IPS DF 4.7 (cell line): ENCODE measurements around the gene RGMA.
A peak's percentile ranks its signal among the peaks of the same experiment; 100 is the strongest.
"Not testable (repeated sequence)": the region's sequence is repeated elsewhere in the genome, so short reads cannot be mapped to it uniquely, and the experiment has no call there.

Source experiments
- DNase-seq: peaks from one replicate; pipeline ENCODE4 v3.0.0-alpha.2; 2013; ENCODE audit warnings: low spot score; ENCODE audit errors: extremely low read depth

Gene RGMA

DNA sequence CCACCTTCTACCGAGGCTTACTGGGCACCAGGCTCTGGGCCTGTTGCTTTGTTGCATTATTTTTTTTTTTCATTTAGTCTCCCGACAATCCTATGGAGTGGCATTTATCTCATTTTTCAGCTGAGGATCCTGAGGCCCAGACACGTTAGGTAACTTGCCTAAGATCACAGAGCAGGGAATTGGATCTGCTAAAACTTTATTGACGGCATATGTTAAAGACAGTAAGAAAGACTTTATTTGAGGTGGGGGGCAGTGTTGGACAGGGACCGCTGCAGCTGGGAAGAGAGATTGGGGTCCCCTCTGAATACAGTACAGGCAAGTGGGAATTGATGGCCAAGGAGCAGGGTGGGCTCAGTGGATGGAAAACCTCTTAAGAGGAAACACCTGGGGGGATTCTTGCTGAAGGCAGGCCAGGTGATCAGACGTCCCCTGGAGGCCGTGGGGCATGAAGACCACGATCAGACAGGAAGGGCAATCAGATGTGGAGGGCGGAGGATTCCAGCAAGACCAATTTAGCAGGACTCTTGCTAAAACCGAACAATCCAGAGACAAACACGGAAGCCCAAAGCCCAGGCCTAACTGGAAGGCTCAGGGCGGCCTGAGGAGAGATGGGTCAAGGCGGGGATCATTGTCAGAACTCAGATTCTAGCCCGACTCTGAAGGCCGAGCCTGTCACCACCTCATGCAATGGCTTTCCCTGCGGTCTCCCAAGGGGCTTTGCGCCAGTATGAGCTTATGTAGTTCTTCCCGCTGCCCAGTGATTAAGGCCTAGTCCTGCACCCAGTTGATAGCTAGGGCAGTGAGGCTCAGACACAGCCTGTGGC is 53.7 kb downstream of the RGMA start:
- DNase-seq: no peak

DNA sequence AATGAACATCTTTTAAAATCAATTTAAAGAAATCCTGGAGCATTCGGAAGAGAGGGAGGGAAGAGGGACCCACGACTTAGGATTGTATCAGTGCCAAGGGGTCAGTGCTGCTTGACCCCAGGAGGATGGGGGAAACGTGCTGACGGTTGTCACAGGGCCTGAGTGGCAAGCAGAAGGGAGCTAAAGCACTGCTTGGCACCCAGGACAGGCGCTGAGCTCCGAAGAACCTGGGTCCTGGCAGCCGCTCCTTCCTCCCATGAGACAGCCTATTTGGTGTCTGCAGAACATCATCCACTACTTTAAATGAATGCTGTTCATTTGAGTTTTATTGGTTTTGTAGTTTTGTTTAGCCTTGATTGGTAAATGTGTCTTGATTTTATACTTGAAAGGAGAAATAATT is 54.5 kb downstream of the RGMA start:
- DNase-seq: no peak

DNA sequence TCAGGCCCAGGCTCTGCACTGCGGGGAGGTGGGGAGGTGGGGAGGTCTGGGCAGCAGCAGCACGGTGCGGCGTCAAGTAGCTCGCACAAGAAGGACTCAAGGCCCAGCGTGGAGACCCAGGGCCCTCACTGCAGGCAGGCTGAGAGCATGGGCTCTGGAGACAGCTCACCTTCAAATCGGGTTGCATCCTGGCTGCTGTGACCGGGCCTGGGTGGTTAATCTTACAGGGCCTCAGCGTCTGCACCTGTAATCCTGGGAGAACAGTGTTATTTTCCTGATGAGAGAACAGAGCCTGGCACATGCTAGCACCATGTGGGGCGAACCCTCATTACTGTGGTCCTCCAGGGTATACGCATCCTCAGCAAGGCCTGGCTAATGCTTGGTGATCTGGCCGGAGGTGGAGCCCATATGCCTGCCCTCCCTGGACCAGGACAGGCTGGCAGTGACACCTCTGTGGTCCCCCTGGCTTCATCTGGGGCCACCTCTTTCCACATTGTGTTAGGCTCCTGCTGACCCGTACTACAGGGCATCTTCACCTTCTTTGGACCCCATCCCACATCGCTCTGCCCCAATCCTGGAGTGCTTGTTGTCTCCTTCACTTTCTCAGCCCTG is 55.5 kb downstream of the RGMA start:
- DNase-seq: no peak

DNA sequence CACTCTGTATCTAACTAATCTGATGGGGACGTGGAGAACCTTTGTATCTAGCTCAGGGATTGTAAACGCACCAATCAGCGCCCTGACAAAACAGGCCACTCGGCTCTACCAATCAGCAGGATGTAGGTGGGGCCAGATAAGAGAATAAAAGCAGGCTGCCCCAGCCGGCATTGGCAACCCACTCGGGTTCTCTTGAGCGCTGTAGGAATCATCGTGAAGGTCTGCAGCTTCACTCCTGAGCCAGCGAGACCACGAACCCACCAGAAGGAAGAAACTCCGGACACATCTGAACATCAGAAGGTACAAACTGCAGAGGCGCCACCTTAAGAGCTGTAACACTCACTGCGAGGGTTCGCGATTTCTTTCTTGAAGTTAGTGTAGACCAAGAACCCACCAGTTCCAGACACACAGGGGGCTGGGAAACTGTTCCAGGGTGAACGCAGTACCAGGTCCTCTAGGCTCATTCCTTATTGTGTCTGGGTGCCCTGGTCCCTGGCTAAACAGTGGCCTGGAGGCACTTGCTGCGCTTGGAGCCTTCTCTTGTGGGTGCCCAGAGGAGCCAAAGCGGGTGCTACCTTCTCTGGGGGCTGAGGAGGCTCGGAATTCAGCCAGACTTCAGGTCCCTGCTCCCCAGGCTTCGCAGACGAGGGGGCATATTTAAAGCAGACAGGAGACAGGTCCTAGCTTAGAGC is 56.4 kb downstream of the RGMA start:
- DNase-seq: not testable (repeated sequence)

DNA sequence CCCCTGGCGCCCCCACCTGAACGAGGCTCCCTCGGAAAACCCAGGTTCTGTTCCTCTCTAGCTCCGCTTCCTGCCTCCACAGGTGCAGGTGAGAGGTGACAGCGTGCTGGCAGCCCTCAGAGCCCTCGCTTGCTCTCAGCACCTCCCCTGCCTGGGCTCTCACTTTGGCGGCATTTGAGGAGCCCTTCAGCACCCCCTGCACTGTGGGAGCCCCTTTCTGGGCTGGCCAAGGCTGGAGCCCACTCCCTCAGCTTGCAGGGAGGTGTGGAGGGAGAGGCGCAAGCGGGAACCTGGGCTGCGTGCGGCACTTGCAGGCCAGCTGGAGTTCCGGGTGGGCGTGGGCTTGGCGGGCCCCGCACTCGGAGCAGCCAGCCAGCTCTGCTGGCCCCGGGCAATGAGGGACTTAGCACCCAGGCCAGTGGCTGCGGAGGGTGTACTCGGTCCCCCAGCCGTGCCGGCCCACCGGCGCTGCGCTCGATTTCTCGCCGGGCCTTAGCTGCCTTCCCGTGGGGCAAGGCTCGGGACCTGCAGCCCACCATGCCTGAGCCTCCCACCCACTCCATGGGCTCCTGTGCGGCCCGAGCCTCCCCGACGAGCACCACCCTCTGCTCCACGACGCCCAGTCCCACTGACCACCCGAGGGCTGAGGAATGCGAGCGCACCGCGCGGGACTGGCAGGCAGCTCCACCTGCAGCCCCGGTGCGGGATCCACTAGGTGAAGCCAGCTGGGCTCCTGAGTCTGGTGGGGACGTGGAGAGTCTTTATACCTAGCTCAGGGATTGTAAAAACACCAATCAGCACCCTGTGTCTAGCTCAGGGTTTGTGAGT is 57.2 kb downstream of the RGMA start:
- DNase-seq: not testable (repeated sequence)

DNA sequence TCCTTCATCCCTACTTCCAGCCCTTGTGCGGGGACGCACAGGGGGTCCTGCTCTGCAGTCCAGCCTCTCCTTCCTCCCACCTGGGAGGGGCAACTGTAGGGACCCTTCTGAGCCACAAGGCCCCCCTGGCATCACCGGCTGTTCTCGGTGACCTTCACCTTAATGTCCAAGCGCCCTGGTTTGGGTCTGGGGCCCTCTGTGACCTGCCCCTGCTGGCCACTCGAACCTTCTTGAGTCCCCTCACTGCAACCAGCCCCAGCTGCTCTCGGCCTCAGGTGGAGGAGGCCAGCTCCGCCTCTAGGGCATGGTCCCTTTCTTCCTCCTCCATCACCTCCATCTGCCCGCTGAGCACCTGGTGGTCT is 57.9 kb downstream of the RGMA start:
- DNase-seq: no peak

DNA sequence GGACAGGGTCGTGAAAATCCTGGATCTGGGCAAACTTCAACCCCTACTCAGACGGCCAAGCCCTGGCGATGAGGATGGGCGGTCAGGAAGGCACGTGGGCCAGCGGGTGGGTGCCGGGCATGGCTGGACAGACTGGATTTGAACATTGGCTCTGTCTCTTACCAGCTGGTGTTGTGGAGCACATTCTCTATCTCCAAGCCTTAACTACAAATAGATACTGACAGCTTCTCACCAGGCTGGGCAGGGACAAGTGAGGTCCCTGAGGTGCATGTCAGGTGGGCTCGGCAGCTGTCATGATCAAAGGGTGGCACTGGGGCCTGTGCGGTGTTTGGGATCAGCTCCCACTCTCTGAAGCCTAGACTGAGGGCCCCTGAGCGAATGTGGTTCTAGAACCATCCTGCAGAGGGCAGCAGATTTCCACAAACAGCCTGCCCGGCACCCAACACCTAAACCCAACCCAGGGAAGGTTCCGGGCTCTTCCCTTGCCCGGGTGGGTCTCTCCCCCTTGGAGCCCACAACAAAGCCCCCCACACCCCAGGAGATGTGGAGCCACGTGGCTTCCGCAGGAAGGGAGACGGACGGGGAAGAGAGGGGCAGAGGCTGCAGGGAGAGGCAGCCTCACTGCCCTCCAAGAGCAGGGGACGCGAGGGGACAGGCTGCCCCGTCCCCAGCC is 58.4 kb downstream of the RGMA start:
- DNase-seq: peak; percentile 53

DNA sequence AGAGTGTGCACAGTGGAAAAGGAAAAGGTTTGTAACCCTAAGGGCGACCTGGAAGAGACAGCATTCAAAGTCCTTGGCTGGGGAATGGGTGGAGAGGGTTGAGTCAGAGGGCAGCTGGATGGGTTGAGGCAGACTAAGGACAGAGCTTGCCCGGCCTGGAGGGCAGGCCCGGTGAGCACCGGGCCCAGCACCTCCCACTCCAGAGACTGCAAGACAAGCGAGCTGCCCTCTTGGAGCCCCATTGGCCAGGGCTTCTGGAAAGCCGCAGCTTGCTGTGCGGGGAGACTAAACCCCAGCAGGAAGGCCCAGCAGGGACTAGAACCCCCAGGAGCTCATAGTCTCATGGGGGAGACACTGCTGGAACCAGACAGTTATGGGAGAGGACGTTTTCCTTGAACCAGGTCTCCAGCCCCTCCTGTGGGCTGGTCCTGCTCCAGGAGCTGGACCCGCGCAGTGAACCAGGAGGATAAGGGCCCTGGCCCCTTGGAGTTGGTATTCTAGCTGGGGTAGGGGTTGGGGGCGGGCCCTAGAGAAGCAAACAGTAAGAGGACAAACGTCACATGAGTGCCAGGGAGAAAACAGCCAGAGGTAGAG is 59.1 kb downstream of the RGMA start:
- DNase-seq: no peak

DNA sequence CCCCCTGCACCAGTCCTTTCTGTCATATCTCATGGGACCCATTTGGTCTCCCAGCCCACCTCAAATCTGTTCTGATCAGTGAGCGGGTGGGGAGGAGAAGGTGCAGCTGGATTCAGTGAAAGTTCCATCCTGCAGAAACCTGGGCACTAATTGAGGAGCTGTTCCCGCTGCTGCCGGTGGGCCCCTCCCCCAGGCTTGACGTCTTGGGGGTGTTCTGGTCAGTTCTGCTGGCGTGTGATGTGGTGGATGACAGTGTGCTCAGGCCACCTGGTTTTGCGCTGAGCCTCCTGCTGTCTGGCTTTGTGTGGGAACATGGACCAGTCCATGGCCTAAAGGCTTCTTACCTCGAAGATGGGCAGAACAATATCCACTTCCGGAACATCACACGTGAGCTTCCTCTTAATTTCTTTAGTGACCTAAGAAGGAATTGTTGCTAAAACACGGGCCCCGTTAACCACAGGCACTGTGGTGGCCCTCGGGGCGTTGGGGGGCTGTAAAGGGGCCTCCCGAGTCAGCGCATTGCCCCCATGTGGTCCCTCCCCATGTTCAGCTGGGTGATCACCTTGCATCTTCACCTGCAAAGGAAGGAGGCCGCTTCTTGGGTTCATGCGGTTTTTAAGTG is 59.7 kb downstream of the RGMA start:
- no peak for DNase-seq

DNA sequence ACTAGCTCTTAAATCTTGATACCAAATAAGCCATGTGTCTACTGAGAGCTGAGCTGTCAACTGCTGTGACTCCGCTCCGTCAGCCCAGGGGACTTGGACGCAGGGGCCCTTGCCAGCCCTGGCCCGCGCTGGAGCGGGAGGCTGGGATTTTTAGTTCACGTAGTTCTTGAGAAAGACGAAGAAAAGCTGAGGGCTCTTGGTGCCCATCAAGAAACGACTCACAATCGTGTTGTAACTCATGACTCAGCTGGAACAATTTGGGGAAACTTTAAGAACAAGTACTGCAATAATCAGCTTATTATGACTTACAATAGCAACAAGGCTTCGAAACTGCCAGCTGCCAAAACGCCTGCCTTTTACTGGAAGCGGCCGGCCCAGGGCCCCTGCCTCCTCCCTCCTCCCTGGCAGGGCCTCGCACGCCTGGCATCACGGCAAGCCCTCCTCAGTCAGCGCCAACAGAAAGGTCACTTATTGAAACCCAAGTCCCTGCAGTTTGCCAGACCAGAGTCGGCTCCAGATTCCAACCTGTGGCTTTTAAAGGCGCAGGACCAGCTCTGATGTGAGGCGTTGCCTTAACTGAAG is 60.3 kb downstream of the RGMA start:
- no peak for DNase-seq

DNA sequence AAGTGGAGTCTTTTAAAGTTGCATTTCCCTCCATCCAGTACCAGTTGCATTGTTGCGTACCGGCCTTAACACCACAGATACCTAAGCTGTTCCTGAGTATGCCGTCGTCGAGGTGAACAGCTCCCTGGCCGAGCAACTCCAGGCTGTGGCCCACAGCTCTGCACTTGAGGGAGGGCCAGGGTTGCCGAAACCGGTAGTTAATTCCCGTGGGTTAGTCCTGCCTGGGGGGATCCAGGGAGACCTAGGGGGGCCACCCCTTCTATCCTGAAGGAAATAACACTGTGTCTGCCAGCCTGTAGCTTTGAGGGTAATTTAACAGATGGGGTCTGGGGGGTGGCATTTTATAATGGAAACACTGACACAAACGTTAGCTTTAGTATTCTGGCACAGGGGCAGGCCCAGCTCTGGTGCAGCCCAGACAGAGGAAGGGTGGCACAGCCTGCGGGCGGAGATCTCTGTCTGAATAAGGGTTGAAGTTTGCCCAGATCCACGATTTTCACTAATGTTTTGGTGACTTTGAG is 60.8 kb downstream of the RGMA start:
- no peak for DNase-seq

DNA sequence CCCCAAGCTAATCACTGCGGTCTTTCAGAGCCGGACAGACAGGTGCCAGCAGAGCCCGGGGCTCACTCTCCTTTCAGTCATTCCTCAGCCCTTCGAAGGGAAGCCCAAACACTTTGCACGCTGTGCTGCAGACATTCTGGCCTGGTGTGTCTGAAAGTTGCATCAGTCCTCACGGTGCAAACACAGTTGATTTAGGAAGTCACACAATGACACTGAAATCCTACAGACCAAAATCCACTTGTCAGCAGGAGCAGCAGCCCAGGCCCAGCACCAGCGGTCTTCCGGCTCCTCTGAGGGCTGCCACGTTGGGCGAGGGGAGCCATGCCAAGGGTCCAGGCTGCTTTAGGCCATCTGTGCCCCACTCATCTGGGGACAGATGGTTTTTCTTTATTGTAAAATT is 61.6 kb downstream of the RGMA start:
- DNase-seq: no peak

DNA sequence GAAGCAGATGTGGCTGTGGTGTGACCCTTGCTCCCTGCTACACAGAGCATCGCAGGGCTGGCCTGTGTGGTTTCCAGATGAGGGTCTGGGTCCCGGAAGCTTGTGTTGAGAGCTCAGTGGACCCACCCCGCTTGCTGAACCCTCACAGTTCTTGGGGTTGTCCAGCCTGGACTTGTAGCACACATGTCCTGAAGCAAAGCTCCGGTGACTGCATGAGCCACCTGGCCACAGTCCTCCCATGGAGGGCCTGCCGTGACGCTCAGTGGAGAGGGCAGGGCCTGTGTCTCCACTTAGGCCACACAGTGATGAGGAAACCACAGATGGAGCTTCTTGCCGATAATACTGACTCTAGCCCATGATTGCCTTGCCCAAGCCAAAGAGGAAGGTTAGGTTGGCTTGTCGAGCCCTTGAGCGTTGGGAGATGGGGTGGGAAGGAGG is 62.6 kb downstream of the RGMA start:
- no peak for DNase-seq

DNA sequence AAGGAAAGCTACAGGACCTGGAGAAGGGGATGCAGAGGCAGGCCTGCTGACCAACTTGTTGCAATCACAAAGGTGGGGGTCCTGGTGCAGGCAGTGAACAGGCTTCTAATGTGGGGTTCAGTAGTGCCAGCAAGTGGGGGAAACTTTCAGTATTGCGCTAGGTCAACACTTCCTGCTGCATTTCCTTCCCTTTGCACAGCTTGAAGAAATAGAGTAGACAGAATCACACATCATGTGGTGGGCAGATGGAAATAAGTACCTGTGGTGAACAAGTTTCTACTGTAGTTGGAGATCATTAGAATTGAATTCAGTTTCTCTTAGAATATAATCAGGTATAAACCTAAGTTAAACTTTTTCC is 63.4 kb downstream of the RGMA start:
- no peak for DNase-seq

DNA sequence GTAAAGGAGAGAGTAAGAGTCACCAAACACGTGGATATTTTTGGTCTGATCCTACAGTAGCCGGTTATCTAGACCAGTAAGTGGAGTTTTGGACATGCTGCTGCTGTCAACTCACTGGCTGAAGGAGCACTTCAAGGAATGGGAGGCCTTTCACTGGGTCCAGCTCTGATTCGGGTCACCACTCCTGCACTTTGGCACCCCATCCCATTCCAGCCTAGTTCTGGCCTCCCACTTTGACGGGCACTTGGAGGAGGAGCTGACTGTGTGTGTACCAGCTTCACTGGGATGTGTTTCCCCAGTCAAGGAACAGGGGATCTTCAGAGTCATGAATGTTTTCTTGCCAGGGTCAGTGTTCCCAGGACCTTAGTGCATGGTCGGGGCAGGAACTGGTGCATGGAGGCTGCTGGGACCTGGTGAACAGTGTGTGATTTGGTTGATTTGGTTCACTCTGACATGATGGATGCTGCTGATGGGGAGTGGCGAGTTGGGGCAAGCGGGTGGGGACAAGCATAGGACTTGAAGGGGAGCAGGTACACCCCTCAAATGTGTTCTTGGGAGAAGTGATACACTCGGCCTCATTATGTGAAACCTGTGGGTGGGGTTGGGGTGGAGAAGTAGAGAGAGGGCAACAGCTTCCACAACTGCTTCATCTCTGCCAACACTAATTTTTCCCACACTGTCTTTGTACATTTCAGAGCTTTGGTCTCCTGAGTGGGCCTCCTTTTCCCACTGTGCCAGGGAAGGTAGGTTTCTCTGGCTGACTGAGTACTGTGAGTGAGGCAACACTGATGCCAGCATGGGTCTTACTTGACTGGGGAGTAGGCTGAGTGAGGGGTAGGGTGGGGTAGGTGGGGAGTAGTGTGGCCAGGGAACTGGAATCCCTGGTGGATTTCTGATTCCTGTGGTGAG is 64.0 kb downstream of the RGMA start:
- DNase-seq: no peak

DNA sequence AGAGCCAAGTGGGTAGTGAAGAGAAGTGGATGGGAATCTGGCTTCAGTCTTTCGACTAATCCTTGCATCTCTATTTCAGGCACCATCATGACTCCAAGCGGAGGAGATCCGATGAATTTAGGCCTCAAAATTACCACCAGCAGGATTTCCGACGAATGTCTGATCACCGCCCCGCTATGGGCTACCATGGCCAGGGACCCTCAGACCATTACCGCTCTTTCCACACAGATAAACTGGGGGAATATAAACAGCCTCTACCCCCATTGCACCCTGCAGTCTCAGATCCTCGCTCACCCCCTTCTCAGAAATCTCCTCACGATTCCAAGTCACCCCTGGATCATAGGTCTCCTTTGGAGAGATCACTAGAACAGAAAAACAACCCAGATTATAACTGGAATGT is 64.7 kb downstream of the RGMA start:
- DNase-seq: no peak

DNA sequence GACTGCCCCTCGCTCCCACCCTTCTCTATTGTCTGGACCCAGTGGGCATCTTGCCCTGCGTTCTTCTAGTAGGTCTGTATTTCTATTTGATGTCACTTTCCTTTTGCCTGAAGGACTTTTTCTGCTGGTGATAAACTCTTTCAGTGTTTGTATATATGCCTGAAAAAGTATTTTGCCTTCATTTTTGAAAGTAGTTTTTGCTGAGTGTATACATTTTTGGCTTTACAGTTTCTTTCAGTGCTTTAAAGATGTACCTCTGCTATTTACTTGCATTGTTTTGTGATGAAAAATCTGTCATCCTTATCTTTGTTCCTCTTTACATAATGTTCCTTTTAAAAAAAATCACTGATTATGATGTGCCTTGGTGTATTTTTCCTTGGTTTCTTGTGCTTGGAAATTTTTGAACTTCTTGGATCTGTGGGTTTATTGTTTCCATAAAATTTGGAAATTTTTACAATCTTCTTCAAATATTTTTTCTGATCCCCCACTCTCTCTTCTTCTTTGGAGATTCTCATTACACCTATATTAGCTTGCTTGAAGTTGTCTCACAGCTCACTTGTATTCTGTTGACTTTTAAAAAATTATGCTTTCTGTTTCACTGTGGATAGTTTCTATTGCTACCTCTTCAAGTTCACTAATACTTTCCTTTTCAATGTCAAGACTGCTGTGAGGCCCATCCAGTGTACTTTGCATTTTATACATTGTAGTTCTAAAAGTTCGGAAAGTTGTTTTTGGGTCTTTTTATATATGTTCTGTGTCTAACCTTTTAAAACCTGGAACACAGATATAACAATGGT is 67.8 kb downstream of the RGMA start:
- no peak for DNase-seq

DNA sequence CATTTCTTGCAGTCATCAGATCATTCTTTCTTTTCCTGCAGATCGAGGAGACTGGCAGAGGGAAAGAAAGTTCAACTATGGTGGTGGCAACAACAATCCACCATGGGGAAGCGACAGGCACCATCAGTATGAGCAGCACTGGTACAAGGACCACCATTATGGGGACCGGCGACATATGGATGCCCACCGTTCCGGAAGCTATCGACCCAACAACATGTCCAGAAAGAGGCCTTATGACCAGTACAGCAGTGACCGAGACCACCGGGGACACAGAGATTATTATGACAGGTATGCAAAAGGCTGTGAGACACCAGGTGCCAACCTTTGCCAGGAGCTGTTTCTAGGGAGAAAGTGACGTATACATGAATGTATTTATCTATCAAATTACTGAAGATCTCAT is 69.0 kb downstream of the RGMA start:
- no peak for DNase-seq
